GM21529 (cell line): ENCODE measurements around the gene VGLL1.

Source experiments
- ATAC-seq: cut with Tn5 transposase; IDR thresholded peaks from one replicate; pipeline ENCODE4 v1.9.1; 2021; ENCODE audit not compliant: unreplicated experiment

VGLL1 gene, protein sequence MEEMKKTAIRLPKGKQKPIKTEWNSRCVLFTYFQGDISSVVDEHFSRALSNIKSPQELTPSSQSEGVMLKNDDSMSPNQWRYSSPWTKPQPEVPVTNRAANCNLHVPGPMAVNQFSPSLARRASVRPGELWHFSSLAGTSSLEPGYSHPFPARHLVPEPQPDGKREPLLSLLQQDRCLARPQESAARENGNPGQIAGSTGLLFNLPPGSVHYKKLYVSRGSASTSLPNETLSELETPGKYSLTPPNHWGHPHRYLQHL

DNA sequence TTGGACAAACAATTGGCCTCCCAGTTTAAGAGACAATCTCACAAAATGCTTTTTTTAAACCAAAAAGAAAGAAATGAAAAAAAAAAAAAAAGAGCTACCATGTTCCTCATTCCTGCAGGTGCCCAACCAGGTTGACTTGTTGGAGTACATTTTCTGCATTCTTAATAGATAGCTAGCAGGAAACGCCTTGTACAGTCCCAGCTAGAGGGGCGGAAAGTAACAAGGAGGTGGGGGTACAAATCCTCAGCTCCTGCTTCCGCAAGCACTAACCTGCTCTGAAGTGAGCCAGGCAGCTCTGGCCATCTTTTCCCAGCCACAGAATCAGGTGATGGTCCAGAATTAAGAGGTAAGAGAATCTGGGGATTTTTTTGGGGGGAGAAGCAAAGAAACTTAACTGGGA, at the start of gene VGLL1:
Gene VGLL1, plus strand, starts transcription at position 265 of the 400 bp plus-strand sequence. CDS start 3,806 bp downstream, outside the sequence.
- ATAC-seq = no peak

DNA sequence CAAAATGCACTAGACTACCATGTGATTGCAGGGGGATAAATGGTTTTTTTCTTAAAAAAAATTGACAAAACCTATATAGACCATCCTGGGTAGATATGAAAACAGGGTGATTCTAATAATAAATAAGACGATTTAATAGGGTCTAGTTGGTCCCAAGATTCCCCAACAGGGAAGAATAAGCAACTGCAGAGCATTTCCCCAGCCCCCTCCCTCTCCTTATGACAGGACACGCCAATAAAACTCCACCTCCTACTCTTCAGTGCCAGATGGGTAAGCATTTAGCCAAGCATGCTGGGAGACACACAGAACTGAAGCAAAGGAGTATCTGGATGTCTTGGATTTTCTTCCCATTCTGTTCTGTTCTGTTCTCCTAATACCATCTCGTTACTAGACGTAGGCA, 44.4 kb upstream of the VGLL1 start, which contains the start of gene BRS3:
Gene BRS3, plus strand, starts transcription at position 301 of the 400 bp plus-strand sequence. CDS start 168 bp downstream, outside the sequence.
- ATAC-seq = no peak

DNA sequence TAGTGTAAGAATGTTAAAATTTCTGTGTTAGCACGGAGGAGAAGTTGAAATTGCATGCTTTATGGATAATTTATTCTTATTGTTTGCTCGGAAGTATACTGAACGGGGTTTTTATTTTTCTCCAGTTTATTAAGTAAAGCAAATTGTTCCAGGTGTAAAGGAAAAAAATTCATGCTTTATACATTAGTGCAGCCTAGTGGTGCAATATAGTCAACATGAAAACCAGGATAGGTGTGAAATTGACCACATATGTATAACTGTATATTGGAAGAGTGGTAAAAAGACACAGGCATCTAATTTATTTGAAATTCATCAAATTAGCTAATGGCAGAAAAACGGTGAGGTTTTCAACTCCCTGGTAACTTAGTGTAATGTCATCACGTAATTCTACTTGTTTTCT, 43.3 kb upstream of the VGLL1 start:
- no peak for ATAC-seq

DNA sequence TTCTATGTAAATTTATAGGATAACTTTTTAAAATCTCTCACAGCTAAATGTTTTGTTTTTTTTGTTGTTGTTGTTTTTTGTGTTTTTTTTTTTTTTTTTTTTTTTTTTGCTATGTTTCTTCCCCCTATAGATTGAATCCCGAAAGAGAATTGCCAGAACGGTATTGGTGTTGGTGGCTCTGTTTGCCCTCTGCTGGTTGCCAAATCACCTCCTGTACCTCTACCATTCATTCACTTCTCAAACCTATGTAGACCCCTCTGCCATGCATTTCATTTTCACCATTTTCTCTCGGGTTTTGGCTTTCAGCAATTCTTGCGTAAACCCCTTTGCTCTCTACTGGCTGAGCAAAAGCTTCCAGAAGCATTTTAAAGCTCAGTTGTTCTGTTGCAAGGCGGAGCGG, 40.2 kb upstream of the VGLL1 start:
- ATAC-seq = no peak

DNA sequence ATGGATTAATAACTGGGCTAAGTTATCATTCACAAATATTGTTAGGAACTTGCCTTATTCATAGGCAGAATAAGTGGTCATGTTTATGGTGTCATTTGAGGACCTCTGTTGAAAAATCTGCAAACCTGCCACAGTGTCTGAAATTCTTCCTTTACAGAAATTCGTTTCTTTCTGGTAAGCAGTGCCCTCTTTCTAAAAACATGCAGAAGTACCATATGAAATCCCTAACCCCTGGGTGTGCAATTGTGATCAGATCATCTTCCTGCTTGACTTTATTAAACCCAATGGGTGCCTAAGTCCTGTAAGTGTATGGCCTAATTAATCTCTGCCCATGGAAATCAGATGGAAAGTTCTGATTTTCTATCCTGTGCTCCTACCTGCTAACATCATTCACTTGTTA, 39.0 kb upstream of the VGLL1 start:
- ATAC-seq = no peak

DNA sequence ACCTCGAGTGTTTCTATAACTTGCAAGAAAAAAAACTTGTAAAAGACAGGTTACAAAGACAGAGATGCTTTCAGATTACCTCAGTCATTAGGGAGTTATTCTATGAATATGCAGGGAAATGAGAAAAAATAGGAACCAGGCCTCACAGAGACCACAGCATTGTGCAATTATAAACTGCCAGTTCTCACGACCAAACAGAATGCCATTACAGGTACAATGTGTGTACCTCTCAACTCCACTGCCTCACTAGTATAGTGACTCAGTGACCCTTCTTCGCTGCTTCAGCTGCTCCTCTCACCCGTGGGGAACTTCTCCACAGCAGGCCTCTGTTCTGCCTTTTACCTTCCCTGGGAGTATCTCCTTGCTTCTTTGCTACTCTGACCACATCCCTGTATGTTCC, 37.0 kb upstream of the VGLL1 start:
- ATAC-seq = no peak

DNA sequence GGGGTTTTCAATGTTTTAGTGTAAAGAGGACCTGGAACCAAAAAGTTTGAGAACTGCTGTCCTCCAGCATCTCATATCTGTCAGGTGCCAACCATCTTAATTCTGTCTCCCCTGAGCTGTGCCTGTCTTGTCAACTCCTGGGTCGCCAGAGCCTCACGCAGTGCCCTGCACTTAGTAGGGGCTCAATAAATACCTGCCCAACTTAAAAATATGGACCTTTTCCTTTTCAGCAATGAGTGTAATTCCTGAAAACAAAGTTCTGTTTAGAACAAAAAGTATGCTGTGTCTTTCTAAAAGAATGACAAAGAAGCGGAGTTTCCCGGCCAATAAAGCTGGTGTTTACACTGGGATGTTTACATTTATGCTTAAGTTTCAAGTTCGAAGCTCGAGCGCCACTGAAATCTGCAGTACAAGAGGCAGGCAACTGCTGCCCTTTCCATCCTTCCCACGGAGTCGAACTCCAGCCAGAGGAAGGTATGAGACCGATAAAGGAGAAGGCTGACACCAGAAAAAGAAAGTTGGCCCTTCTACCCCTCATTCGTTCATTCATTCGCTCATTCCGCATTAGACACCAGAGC, 35.7 kb upstream of the VGLL1 start:
- ATAC-seq = no peak

DNA sequence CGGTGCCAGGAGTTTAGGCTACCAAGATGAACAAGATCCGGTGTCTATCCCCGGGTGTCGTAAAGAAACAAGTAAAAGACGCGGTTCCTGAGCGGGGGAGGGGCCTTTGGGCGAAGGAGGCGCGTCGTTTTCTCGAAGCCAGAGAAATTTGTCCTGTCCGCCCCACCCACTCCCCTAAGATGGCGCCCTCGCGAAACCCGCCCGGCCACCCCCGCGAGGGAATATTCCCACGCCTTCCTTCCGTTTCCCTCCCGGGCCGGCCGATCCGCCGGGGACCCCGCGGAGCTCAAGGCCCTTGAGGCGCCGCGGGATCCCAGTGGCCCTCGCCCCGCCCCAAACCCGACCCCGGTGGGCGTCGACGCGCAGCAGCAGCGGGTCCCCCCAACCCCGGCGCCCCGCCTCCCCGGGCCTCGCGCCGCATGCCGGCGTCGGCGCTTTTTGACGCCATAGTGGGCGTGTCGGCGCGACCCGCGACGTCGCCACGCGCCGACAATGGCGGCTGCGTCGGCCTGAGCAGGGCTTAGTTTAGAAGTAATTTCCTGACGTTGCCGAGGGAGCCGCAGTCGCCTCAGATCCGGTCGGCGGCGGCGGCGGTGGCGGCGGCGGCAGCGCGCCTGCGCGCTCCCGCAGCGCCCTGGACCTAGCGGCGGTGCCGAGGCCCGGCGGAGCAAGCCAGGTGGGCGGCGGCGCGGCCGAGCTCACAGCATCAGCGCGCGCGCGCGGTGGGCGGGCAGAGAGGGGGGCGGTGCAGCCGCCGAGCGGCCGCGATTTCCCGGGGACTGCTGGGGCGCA, 35.1 kb upstream of the VGLL1 start:
- peak; percentile 70 for ATAC-seq

DNA sequence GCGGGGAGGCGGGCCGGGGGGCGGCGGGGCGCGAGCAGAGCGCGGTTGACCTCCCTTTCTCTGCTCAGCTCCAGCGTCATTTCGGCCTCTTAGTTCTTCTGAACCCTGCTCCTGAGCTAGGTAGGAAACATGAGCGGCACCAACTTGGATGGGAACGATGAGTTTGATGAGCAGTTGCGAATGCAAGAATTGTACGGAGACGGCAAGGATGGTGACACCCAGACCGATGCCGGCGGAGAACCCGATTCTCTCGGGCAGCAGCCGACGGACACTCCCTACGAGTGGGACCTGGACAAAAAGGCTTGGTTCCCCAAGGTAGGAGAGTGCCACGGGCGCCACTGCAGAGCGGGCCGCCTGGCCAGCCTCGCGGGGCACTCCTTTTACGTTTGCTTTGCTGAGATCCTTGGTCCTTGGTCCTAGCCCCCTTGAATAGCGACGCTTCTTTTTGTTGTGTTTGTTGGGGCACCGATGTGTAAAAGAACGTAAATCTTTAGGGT, 34.4 kb upstream of the VGLL1 start, which contains the start of gene HTATSF1:
Gene HTATSF1, plus strand, starts transcription at position 37 of the 497 bp plus-strand sequence. Its CDS starts 93 bp downstream, at position 130.
- ATAC-seq = peak; percentile 14

DNA sequence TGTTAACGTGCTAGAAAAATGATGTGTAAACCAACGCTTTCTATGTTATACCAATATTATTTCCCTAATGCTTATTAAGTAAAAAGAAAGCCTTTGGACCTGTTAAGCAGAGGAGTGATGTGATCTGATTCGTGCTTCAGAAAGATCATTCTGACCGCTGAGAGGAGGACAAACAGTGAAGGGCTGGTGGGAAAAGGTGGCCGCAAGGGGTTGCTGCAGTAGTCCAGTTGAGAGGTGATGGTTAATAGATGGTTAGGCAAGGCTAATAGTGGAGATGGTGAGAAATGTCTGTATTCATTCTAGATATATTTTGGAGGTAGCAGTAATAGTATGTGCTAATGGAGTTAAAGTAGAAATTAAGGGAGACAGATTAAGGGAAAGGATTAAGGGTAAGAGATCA, 12.9 kb upstream of the VGLL1 start:
- ATAC-seq = no peak

DNA sequence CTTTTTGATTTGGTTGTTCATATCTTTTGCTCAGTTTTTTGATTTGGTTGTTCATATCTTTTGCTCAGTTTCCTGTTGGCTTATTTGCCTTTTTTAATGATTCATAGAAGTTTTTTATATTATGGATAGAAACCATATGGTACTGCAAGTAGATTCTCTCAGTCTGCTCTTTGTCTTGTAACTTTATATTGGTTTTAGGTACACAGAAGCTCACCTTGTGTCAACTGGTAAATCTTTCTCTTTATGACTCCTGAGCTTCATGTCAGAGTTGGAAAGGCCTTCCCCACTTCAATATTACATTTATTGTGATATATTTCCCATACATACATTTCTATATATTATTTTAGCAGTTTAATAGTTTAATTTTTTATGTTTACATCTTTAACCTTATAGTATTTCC, 8.2 kb upstream of the VGLL1 start:
- ATAC-seq = no peak

DNA sequence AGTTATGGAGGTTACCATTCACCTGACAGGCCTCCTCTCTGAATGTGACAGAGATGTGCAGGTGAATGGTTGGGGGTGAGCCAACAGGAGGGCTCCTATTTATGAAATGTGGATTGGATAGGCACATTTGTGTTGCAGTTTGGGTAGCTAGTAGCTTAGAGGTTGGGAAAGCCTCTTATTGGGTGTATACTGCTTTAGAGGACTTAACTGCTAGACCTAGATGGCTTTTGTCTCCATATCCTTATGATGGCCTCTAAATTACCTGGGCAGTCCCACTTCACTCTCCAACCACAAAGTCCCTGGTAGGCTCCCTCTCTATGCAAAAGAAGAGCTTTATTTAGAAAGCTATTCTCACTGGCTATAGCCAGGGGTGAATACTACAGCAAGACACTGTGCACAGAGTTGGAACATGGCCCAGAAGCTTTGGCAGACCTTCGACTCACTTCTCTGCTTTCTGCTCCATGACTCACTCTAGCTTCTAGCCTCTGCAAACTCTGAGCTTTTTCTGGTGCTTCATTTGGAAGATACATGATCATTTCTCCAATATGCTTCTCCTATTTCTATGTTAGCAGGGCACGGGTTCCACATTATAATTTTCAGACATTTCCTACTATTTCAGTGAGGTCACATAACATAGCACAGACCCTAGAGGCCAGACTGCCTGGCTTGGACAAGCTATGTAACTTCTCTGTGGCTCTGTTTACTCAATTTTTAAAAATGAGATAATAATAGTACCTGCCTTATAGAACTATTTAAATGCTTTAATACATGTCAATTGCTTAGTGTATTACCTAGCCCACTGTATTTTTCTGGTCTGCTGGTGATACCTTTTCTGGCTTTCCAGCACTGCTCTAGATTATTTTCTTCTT, 6.0 kb upstream of the VGLL1 start:
- no peak for ATAC-seq

DNA sequence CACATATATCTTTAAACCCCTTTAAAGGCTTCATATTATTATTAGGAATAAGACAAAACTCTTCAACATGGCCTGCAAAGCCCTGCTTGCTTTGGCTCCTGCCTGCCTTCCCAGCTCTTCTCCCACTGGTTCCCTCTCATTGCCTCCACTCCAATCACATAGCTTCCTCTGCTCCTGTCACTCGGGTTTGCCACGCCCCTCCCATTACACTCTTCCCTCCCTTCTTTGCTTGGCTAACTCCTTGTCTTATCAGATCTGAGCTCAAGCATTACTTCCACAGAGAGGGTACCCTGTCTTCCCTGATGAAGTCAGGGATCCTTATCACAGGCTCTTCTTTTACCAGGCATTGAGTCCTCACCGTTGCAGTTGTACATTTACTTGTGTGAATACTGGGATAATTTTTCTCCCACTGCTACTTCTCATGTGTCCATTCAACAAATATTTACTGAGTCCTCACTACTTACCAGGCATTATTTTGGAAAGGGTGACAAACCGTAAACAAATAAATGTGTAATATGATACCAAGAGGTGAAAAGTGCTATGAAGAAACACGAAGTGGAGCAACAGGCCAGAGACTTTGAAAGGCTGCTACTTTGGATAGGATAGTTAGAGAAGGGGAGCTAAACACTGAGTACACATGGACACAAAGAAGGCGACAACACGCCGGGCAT, 3.2 kb upstream of the VGLL1 start:
- ATAC-seq = no peak

DNA sequence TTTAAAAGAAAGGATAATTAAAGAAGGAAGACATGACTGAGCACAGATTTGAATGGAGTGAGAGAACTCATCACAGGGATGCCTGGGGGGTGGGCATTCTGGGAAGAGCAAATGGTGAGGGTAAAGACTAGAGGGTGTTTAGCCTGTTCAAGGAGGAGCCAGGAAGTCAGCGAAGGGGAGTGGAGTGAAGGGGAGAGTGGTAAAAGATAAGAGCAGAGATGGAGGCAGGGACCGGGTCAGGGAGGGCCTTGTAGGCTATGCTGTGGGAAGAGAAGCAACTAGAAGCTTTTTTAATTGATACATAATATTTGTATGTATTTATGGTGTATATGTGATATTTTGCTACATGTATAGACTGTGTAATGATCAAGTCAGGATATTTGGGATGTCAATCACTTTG, 2.2 kb upstream of the VGLL1 start:
- no peak for ATAC-seq

DNA sequence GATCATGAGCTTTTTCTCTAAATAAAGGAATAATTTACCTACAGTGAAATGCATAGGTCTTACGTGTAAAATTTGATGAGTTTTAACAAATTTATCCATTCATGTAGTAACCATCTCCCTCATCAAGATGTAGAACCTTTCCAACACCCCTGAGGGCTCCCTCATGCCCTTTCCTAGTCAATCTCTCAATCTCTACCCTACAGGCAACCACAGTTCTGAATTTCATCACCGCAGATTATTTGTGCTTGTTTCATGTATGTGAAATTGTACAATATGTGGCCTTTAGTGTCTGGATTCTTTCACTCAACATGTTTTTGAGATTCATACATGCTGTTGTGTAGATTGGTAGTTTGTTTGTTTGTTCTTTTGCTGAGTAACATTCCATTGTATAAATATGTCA, 2.1 kb downstream of the VGLL1 start:
- no peak for ATAC-seq

DNA sequence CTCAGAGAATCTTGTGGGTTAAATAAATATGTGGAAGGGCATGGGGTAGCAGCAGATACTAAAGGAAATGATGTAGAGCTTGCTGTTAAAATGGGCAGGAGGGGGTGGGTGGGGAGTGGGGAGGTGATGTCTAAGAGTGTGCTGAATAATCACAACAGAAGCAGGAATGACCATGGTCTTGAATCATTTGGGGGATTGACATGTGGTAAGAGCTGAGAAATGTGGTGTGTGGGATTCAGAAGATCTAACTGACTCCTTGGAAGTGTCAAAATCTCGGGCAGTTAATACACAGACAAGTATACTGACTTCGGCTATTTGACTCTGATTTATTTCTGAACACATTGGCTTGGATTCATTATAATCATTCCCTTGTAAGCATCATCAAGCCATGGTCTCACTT, 6.8 kb downstream of the VGLL1 start:
- no peak for ATAC-seq

DNA sequence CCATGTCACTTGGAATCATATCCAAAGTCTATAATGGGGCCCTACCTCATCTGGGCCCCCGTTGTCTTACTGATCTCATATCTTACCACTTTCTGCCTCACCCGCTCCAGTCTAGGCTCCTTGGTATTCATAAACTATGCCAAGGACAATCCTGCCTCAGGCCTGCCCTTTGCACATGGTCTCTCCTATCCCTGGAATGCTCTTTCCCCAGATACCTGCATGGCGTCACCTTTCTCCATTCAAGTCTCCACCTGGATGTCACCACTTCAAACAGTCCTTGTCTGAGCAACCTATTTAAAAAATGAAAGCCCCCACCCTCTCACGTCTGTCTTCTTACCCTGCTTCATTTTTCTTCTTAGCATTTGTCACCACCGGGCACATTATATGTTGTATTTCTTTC, 8.2 kb downstream of the VGLL1 start:
- no peak for ATAC-seq

DNA sequence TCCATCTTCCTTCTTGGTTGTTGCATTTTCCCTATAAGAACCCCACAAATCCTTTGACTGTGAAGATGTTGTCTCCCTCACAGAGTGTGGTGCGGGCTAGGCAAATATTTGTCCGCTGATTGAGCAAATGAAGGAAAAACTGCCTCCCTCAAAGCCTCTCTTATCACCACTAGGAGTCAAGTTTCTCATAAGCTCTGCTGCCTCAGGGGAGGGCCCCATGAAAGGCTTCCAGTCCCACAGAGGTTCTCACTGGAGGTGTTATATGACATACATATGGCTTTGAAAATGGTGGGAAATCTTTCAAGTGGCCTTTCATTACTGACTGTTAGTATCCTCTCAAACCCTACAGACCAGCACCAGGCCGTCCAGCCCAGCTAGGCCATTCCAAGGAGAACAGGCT, 9.3 kb downstream of the VGLL1 start:
- ATAC-seq = no peak

DNA sequence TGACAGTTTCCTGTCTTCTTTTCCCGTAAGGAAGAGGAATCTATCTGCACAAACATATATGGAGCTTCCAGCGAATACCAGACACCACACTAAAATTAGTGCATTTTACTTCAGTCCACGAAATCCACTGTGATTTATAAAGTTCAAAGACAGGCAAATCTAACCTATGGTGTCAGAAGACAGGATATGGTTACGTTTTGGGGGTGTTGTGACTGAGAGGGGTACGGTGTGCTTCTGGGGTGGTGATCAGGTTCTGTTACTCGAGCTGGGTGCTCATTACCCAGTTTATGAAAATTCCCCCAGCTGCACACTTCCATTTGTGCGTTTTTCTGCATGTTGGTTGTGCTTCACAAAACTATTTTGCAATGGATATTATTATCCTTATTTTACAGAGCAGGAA, 10.3 kb downstream of the VGLL1 start:
- no peak for ATAC-seq

DNA sequence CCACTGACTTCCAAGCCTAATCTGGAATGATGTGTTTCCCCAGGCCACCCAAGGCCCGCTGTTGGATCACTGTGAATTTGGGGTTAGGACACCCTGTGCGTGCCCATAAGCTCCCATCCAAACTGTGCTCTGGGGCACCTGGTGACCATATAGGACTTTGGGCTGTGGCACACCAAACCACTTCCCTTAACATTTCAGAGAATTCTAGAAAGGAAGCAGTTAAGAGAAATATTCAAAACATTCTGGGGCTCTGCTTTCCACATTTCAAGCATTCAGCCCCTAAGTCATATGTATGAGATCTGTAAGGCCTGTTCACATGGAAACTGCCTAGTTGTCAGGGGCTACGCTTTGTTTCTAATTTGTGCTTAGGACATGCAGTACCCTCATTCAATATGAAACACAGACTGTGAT, 14.4 kb downstream of the VGLL1 start:
- no peak for ATAC-seq
